CD4-positive, alpha-beta T cell treated with Interferon gamma for 1 hour (primary cell): Measurements from ENCODE around the gene OMG.

Experiments used
- DNase-seq: peaks from one replicate; pipeline ENCODE4 v3.0.0-alpha.2; 2020

The OMG gene

DNA sequence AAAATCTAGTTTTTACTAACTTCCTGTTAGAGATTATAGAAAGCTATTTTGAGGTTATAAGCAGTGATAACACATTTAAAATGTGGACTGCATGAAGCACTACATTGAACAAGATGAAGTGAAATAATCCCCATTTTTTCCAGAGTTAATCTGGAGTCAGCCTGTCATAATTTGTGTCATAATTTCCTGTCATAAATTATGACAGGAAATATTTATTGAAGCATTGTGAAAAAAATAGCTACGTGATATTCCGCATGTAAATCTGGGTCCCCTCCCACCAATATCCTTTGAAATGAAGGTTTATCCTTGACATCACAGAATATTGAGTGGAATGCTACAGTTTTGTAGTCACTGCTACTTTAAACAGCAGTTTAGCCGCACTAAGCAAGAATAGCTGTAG is 40.1 kb downstream of the OMG start:
- DNase-seq = no peak

DNA sequence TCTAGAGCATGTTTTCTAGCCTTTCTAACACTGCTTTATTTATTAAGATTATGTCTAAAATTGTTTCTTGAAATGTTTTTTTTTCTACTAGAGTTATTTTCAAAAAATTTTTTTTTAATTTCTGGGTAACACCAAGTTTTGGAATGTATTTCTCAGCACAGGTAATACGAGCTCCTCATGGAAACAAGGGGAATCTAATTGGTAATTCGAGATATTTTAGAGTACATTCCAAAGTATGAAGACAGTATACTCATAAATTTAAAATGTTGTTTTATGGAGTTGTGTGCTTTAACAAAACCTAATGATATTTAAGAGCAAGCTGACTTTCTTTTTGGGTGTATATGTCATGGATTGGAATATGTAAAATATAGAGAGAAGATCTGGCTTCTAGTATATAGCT is 42.4 kb downstream of the OMG start:
- no peak for DNase-seq

DNA sequence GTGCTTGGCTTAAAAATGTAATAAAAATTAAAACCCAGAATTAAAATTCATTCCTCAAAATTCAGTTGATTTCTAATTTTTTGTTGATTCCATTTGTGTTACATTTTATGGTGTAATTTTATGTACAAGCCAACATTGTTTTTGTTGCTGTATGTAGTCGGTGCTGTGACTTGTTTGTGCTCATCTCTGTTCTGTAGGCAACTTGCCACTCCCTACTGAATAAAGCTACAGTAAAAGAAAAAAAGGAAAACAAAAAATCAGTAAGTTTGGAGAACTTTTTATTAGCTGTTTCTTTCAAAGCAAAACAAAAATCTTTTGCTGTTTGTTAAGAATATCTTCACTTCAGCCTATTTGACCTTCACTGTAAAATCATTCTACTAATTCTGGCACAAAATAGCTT is 44.3 kb downstream of the OMG start:
- DNase-seq = no peak

DNA sequence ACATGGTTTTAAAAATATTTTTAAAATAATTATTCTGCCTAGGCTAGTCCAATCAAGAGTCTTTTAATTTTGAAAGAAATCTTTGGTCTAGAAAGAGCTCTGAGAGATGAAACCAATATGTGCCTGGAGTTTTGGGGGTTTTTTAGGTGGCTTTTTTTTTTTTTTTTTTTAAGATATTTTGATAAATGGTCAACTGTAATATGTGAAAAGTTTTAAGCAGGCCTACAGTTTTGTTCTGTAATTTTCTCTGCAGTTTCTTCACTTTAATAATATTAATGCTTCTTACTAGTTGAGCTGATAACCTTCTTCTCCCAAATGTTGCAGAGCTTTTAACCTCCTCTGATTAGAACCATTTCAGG is 45.1 kb downstream of the OMG start:
- DNase-seq = no peak

DNA sequence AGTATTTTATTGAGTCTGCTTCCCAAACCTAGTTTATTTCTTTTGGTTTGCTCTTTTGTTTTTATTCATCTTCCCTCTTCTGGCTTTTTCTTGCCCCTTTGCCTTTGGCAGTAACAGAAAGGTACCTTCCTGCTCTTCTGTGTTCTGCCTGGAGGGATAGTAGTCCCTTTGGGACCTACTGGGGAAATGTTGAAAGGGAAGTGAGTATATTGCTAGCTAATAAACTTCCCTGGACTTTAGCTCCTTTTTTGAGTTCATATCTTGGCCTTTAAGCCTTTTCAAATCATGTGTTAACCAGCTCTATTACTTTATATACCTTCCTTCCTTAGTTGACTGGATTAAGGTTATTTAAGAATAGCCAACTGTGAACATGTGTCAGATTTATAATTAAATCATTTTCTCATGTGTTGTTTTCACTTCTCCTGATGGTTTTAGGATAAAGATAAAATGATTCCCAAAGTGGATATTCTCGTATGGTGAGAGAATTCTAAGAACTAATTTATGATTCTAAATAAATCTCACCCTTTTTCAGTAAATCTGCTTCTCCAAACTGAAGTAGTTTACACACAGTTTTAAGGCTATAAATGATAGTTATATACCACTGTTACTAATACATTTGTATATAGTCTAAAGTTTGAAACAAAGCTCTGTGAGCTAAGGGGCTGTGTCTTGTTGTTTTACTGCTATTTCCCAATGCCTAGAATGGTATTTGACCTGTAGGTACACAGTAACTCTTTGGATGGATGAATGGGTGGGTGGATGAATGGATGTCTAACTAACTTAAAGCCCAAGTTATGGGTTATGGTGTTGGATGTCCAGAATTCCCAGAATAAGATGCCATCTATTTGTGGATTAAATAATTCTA is 45.7 kb downstream of the OMG start:
- DNase-seq = no peak

DNA sequence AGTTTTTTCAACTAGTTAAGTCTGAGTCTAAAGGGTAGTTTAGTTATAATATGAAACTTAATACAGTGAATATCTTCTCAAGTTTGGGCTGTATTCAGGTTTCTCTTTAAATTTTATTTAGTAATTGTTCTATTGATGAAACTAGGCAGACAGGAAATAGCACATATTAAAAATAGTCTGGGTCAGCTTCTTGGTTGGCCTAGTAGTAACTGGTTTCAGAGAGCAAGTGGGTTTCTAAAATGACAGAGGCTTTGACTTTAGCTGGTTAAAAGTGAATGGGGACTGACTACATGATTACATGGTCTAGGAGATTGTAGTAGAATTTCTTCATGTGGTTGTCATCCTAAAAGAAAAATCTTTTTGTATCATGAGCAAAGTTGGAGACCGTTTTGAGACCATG is 46.8 kb downstream of the OMG start:
- DNase-seq = no peak

DNA sequence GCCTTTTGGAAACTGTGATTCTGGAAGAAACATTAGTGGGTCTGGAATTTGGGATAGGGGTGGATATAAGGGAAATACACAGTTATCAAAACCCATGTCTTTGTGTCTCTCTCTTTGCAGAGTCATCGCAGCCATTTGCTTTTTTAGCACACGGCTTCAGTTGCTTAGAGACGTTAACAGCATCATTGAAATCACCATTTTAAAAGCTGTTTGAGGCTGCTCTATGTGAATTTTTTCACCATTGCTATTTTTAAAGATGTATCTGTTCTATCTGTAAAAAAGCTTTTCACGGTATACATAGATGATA is 47.3 kb downstream of the OMG start:
- DNase-seq = no peak

DNA sequence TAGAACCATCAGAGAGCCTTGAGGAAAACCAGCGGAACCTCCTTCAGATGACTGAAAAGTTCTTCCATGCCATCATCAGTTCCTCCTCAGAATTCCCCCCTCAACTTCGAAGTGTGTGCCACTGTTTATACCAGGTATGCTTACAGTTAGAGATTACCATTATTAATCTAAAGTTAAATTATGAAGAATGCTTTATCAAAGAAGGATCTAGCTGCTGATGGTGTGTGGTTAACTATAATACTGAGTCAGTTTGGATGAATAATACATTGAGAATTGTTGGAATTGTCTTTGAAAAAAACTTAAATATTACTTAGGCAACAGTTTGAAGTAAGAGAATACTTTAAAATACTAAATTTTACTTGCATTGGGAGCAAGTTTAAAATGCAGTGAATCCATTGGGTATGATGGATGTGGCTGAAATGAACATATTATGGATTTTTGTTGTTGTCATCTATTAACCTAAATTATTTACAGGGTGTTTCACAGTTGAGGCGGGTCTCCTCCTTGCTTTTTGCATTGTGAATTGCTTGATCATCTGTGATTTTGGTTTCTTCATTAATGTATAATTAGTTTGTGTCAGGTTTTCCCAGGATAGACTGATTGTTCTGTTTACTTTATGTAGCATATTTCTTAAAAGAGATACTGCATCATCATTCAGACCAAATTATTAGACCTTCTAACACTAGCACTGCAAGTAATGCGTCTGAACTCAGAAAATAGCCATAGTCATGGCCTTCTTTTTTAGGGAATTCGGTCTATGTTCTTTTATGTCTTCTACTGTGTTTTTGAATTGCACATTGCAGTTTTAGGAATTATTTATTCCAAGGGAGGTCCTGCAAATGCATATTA is 47.8 kb downstream of the OMG start:
- DNase-seq = no peak
